Measurements from ENCODE around the gene HOXB8. TPM values are rescaled to one million over a fixed set of nuclear protein-coding genes. Genes with fewer than 3 reads are reported as not detected.
A peak's percentile ranks its signal among the peaks of the same experiment; 100 is the strongest.

HOXB8 gene
- 45.9 TPM for total RNA-seq (2021; ENCODE audit: unreplicated experiment)
- 47.8 TPM for polyA plus RNA-seq (2012; ENCODE audit: insufficient read length)
- percentile 93 among the genes with signal in this experiment for Bru-seq, nascent RNA
- BruChase-seq, experiment 1, labeled RNA remaining after a 2-hour chase: percentile 95 among the genes with signal in this experiment
- BruChase-seq, experiment 2, labeled RNA remaining after a 6-hour chase: percentile 84 among the genes with signal in this experiment
- long read RNA-seq, partial matches to known transcripts: 0 of 3 reads
- long read RNA-seq, other reads (novel, unspliced or antisense): 3 of 3 reads

DNA sequence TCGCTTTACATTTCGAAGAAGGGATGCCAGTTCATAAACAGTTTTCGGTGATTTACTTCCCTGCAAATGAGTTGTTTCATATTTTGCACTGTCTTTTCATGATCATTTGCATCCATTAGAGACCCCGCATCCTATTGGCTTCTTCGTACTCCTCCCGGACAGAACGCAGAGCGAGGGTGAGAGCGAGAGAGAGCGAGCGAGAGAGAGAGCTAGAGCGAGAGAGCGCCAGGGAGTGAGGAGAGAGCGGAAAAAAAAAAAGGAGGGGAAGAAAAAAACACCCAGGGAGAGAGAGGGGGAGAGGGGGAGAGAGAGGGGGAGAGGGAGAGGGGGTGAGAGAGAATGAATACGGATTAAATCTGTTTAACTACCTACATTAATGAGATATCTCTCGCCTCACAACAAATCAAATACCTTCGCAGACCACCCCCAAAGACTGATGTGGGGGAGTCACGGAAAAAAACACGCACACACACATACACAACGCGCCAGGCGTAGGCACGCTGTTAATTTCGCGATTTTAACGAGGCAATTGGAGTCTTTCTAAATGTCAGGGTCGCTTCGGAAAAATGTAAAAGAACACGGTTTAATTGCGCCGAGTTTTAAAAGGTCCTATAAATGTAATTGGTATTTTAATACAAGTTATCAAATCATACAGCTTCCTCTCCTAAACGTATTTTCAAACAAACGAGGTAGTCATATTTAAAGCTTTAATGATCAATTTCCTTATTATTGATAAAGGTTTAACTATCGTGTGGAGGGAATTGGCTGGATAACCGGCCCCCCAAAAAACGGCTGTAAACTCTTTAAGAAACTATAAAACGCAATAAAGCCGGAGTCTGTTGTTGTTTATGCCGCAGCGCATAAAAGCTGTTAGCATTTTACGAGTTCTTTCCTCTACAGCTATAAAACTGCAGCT lies at the start of gene HOXB8:
Gene HOXB8 (minus strand): TSS at position 246 of the 916 bp plus-strand sequence. CDS start 588 bp downstream, outside the sequence.
- no peaks in the 10 kb centered on the region; the same call in 1 of the 2 replicates for H3K36me3 ChIP-seq (ENCODE audit: control insufficient read depth, insufficient read depth, low read length)
- TF ChIP-seq, protein P1, sequence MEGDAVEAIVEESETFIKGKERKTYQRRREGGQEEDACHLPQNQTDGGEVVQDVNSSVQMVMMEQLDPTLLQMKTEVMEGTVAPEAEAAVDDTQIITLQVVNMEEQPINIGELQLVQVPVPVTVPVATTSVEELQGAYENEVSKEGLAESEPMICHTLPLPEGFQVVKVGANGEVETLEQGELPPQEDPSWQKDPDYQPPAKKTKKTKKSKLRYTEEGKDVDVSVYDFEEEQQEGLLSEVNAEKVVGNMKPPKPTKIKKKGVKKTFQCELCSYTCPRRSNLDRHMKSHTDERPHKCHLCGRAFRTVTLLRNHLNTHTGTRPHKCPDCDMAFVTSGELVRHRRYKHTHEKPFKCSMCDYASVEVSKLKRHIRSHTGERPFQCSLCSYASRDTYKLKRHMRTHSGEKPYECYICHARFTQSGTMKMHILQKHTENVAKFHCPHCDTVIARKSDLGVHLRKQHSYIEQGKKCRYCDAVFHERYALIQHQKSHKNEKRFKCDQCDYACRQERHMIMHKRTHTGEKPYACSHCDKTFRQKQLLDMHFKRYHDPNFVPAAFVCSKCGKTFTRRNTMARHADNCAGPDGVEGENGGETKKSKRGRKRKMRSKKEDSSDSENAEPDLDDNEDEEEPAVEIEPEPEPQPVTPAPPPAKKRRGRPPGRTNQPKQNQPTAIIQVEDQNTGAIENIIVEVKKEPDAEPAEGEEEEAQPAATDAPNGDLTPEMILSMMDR (IDR thresholded peaks at IDR 0.05): no peak
- TF ChIP-seq POLR2AphosphoS5 (IDR thresholded peaks at IDR 0.05; ENCODE audit: low read depth, low read length): peak; percentile 69
- peak; percentile 78 for TF ChIP-seq SIN3A (IDR thresholded peaks at IDR 0.05; ENCODE audit: borderline replicate concordance, insufficient read depth, low read depth, low read length)
- TF ChIP-seq TCF7L2 (IDR thresholded peaks at IDR 0.05; ENCODE audit: low read depth, low read length): peak; percentile 100
- TF ChIP-seq, protein P2, sequence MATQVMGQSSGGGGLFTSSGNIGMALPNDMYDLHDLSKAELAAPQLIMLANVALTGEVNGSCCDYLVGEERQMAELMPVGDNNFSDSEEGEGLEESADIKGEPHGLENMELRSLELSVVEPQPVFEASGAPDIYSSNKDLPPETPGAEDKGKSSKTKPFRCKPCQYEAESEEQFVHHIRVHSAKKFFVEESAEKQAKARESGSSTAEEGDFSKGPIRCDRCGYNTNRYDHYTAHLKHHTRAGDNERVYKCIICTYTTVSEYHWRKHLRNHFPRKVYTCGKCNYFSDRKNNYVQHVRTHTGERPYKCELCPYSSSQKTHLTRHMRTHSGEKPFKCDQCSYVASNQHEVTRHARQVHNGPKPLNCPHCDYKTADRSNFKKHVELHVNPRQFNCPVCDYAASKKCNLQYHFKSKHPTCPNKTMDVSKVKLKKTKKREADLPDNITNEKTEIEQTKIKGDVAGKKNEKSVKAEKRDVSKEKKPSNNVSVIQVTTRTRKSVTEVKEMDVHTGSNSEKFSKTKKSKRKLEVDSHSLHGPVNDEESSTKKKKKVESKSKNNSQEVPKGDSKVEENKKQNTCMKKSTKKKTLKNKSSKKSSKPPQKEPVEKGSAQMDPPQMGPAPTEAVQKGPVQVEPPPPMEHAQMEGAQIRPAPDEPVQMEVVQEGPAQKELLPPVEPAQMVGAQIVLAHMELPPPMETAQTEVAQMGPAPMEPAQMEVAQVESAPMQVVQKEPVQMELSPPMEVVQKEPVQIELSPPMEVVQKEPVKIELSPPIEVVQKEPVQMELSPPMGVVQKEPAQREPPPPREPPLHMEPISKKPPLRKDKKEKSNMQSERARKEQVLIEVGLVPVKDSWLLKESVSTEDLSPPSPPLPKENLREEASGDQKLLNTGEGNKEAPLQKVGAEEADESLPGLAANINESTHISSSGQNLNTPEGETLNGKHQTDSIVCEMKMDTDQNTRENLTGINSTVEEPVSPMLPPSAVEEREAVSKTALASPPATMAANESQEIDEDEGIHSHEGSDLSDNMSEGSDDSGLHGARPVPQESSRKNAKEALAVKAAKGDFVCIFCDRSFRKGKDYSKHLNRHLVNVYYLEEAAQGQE (IDR thresholded peaks at IDR 0.05; ENCODE audit: insufficient read depth in 1 of 2, low read depth in 2 of 2, low read length in 1 of 2): no peak
- H3K4me3 ChIP-seq (ENCODE audit: low read depth in 2 of 2, low read length in 2 of 2): peak within 1 kb of the TSS; percentile 68 to 71
- peak within 1 kb of the TSS; percentile 99 for H3K27ac ChIP-seq (ENCODE audit: low read length)
- intact Hi-C loops (cut with micrococcal nuclease; ENCODE audit: unreplicated experiment): loop anchor here (5.0 to 10.0 kb wide), 2 partner anchors 353 to 591 kb away; no protein-coding TSS in a partner anchor
- in situ Hi-C loops (cut with HindIII; ENCODE audit: low pct_unique_long_range_greater_than_20kb, low sequenced_read_pairs): loop anchor here (5.0 kb wide), 1 partner anchor 58 kb away; no protein-coding TSS in a partner anchor
- H3K9me3 ChIP-seq (ENCODE audit: control insufficient read depth, insufficient read depth, low read depth, low read length): no peaks in the 10 kb centered on the region
- POLR2A ChIA-PET: interaction anchor here (0.6 to 2.4 kb wide), 9 partner anchors 9 to 352 kb away, joined by 3 to 13 read pairs (median 4); partner anchors contain the start of gene HOXB6
- no peaks in the 10 kb centered on the region for H3K27me3 ChIP-seq (ENCODE audit: control insufficient read depth, insufficient read depth, low read length)
- DNase-seq (ENCODE audit: low read depth, low spot score) (no peak), ATAC-seq (no peak)
- CTCF ChIA-PET: interaction anchor here (0.9 to 1.9 kb wide), 4 partner anchors 24 to 356 kb away, joined by 3 to 8 read pairs (median 4); no protein-coding TSS in a partner anchor
- TSS peak; percentile 75 for BruUV-seq (replicated peaks)
- peaks cover 44% of the 10 kb centered on the region for H3K4me1 ChIP-seq (ENCODE audit: control insufficient read depth, insufficient read depth, low read length)

DNA sequence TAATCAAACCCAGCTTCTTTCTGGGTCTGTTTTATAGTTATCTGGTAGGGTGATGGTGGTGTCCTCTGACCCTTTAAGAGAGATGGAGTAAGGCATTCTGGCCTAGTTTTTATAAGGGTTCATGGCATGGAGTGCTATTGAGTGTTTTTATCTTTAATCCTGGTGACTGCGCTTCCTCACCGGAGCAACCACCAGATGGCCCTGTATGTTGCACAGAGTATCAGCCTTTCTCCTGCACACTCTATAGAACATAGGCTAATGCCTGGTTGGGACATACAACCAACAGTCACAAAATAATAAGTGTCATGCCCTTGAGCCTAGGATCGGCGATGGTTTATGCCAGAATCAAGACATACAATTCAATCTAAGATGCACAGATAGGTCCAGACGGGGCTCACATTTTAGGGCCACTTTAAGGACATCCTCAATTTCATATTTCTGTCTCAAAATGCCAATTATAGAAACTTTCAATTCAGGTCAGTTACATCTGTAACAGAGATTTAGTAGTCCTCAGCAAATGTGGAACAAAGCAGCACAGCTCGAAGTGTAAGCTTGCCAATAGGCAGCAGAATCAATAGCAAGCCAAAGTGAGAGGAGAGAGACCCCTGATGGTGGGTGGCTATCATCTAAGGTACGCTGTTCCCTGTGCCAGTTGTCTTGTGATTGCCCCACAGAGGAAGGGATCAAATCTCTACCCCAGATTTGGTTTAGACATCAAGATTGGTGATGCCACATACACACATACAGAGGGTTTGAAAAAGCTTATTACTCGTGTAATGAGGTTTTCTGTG lies 48.2 kb upstream of the HOXB8 start:
- ATAC-seq (peak; percentile 72), DNase-seq (ENCODE audit: low read depth, low spot score) (no peak)
- H3K9me3 ChIP-seq (ENCODE audit: control insufficient read depth, insufficient read depth, low read depth, low read length): no peaks in the 10 kb centered on the region
- H3K27ac ChIP-seq (ENCODE audit: low read length): no peak overlapping the region
- H3K27me3 ChIP-seq (ENCODE audit: control insufficient read depth, insufficient read depth, low read length): no peaks in the 10 kb centered on the region
- TF ChIP-seq, protein P1 (IDR thresholded peaks at IDR 0.05): peak; percentile 65
- TF ChIP-seq TCF7L2 (IDR thresholded peaks at IDR 0.05; ENCODE audit: low read depth, low read length): no peak
- TF ChIP-seq, protein P2 (IDR thresholded peaks at IDR 0.05; ENCODE audit: insufficient read depth in 1 of 2, low read depth in 2 of 2, low read length in 1 of 2): no peak
- no peak for TF ChIP-seq SIN3A (IDR thresholded peaks at IDR 0.05; ENCODE audit: borderline replicate concordance, insufficient read depth, low read depth, low read length)
- no peak for TF ChIP-seq POLR2AphosphoS5 (IDR thresholded peaks at IDR 0.05; ENCODE audit: low read depth, low read length)
- no peaks in the 10 kb centered on the region for H3K36me3 ChIP-seq (ENCODE audit: control insufficient read depth, insufficient read depth, low read length)
- no peaks in the 10 kb centered on the region for H3K4me1 ChIP-seq (ENCODE audit: control insufficient read depth, insufficient read depth, low read length)
- in situ Hi-C loops (cut with HindIII; ENCODE audit: low pct_unique_long_range_greater_than_20kb, low sequenced_read_pairs) (no loop called here), intact Hi-C loops (cut with micrococcal nuclease; ENCODE audit: unreplicated experiment) (no loop called here)
- H3K4me3 ChIP-seq (ENCODE audit: low read depth in 2 of 2, low read length in 2 of 2): no peak overlapping the region
- POLR2A ChIA-PET: no interaction called here
- BruUV-seq (replicated peaks): TSS peak; percentile 20
- CTCF ChIA-PET: no interaction called here
